H1 (cell line): ENCODE results near the gene CDCP1. TPM values are rescaled to one million over a fixed set of nuclear protein-coding genes. Genes with fewer than 3 reads are reported as not detected.

Experiments
- CHD2 ChIP-seq: IDR thresholded peaks from 2 replicates; pipeline ENCODE4 v1.6.1; 2012; ENCODE audit warnings: low read length, improper control_type of control experiment
- CREB1 ChIP-seq: IDR thresholded peaks from 2 replicates; pipeline ENCODE4 v1.6.1; 2012; ENCODE audit warnings: inconsistent platforms
- EP300 ChIP-seq, 2 experiments: IDR thresholded peaks; 1 replicate in 1 of 2; 2 replicates in 1 of 2; pipeline ENCODE4 v1.6.1; 2011 to 2012; ENCODE audit warnings: low read depth in 2 of 2, low read length in 2 of 2, mild to moderate bottlenecking in 2 of 2, borderline replicate concordance in 1 of 2, inconsistent platforms in 1 of 2, moderate library complexity in 1 of 2
- KDM4A ChIP-seq: IDR thresholded peaks from one replicate; pipeline ENCODE4 v1.7.1; 2012; ENCODE audit warnings: low read depth, mild to moderate bottlenecking, moderate library complexity, low read length, inconsistent platforms; ENCODE audit not compliant: severe bottlenecking
- SP1 ChIP-seq: IDR thresholded peaks from 2 replicates; pipeline ENCODE4 v1.6.1; 2011; ENCODE audit warnings: low read depth, low read length
- TAF7 ChIP-seq: optimal IDR thresholded peaks from 2 replicates; pipeline ENCODE3; 2011; ENCODE audit warnings: low read depth, mild to moderate bottlenecking, inconsistent platforms, low read length, moderate library complexity, borderline replicate concordance
- polyA plus RNA-seq, 7 experiments: library from polyadenylated mRNA; depleted of rRNA in 3 of 7; stranded (reverse) in 5 of 7; unstranded in 2 of 7; fragments of >200 nt in 5 of 7; fragments of 200-250 nt in 2 of 7; gene quantifications; 1 replicate in 5 of 7; 2 replicates in 1 of 7; 4 replicates in 1 of 7; pipeline versions ENCODE4 v1.2.1 to v1.2.3, GENCODE V29; 2011 to 2013; ENCODE audit warnings: missing spikeins in 2 of 7, mixed read lengths in 2 of 7
- total RNA-seq: library from RNA; stranded (reverse); fragmentation: NEBNext Ultra II Directional; extraction: Animal tissue kit (Norgen Biotek cat#: 25700); gene quantifications from 2 replicates; pipeline ENCODE4 v1.2.1, GENCODE V29; 2021
- TF ChIP-seq, protein P1 (sequence below): fragments of 300-600 bp; sonication (generic); IDR thresholded peaks from 2 replicates; pipeline ENCODE4 v1.7.1; 2012; ENCODE audit warnings: low read length, moderate library complexity, mild to moderate bottlenecking, inconsistent platforms; ENCODE audit not compliant: insufficient replicate concordance

The CDCP1 gene
- total and polyA plus RNA-seq, 2 of the 8 experiments (the other 6 are each of a cell fraction or from before 2014, with no cell fraction given) = 10.0 to 23.3 TPM

- TF ChIP-seq, protein P1, sequence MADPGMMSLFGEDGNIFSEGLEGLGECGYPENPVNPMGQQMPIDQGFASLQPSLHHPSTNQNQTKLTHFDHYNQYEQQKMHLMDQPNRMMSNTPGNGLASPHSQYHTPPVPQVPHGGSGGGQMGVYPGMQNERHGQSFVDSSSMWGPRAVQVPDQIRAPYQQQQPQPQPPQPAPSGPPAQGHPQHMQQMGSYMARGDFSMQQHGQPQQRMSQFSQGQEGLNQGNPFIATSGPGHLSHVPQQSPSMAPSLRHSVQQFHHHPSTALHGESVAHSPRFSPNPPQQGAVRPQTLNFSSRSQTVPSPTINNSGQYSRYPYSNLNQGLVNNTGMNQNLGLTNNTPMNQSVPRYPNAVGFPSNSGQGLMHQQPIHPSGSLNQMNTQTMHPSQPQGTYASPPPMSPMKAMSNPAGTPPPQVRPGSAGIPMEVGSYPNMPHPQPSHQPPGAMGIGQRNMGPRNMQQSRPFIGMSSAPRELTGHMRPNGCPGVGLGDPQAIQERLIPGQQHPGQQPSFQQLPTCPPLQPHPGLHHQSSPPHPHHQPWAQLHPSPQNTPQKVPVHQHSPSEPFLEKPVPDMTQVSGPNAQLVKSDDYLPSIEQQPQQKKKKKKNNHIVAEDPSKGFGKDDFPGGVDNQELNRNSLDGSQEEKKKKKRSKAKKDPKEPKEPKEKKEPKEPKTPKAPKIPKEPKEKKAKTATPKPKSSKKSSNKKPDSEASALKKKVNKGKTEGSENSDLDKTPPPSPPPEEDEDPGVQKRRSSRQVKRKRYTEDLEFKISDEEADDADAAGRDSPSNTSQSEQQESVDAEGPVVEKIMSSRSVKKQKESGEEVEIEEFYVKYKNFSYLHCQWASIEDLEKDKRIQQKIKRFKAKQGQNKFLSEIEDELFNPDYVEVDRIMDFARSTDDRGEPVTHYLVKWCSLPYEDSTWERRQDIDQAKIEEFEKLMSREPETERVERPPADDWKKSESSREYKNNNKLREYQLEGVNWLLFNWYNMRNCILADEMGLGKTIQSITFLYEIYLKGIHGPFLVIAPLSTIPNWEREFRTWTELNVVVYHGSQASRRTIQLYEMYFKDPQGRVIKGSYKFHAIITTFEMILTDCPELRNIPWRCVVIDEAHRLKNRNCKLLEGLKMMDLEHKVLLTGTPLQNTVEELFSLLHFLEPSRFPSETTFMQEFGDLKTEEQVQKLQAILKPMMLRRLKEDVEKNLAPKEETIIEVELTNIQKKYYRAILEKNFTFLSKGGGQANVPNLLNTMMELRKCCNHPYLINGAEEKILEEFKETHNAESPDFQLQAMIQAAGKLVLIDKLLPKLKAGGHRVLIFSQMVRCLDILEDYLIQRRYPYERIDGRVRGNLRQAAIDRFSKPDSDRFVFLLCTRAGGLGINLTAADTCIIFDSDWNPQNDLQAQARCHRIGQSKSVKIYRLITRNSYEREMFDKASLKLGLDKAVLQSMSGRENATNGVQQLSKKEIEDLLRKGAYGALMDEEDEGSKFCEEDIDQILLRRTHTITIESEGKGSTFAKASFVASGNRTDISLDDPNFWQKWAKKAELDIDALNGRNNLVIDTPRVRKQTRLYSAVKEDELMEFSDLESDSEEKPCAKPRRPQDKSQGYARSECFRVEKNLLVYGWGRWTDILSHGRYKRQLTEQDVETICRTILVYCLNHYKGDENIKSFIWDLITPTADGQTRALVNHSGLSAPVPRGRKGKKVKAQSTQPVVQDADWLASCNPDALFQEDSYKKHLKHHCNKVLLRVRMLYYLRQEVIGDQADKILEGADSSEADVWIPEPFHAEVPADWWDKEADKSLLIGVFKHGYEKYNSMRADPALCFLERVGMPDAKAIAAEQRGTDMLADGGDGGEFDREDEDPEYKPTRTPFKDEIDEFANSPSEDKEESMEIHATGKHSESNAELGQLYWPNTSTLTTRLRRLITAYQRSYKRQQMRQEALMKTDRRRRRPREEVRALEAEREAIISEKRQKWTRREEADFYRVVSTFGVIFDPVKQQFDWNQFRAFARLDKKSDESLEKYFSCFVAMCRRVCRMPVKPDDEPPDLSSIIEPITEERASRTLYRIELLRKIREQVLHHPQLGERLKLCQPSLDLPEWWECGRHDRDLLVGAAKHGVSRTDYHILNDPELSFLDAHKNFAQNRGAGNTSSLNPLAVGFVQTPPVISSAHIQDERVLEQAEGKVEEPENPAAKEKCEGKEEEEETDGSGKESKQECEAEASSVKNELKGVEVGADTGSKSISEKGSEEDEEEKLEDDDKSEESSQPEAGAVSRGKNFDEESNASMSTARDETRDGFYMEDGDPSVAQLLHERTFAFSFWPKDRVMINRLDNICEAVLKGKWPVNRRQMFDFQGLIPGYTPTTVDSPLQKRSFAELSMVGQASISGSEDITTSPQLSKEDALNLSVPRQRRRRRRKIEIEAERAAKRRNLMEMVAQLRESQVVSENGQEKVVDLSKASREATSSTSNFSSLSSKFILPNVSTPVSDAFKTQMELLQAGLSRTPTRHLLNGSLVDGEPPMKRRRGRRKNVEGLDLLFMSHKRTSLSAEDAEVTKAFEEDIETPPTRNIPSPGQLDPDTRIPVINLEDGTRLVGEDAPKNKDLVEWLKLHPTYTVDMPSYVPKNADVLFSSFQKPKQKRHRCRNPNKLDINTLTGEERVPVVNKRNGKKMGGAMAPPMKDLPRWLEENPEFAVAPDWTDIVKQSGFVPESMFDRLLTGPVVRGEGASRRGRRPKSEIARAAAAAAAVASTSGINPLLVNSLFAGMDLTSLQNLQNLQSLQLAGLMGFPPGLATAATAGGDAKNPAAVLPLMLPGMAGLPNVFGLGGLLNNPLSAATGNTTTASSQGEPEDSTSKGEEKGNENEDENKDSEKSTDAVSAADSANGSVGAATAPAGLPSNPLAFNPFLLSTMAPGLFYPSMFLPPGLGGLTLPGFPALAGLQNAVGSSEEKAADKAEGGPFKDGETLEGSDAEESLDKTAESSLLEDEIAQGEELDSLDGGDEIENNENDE = no peak
- no peak for TF ChIP-seq TAF7
- TF ChIP-seq SP1 = no peak
- TF ChIP-seq EP300 (IDR thresholded peaks at IDR 0.05; ENCODE audit: borderline replicate concordance in 1 of 2, low read depth in 2 of 2, low read length in 2 of 2) = no peak
- TF ChIP-seq KDM4A = no peak
- no peak for TF ChIP-seq CHD2
- no peak for TF ChIP-seq CREB1
These were observed 6.6 kb downstream of the CDCP1 start (continued) for GRCh38 chr3:45139372-45140140.
